ENCODE results near the gene USP47. TPM values are rescaled to one million over a fixed set of nuclear protein-coding genes. Genes with fewer than 3 reads are reported as not detected.

The USP47 gene
- total RNA-seq, 3 donors from 2014 or later (not counting 1 experiment from before 2014, with no cell fraction given): 102 to 108 (median 107) TPM

GRCh38 chr11:12007769-12008737 is 166.3 kb downstream of the USP47 start, which contains the start of gene DKK3:
DKK3 (minus strand) TSS chr11:12008626; CDS start chr11:12008582, 44 bp downstream.
- H3K27ac Mint-ChIP-seq: no peak within 1 kb of the TSS
- H3K4me3 ChIP-seq (ENCODE audit: low read length): peak within 1 kb of the TSS; percentile 24
- no peak for TF ChIP-seq CTCF (IDR thresholded peaks at IDR 0.05)
- DNase-seq (peak in 1 of 2 donors; percentile 38), ATAC-seq (peak in 1 of 3 donors; percentile 52)
- 10% methylated on average over 71 of the region's 71 CpGs for WGBS (ENCODE audit: insufficient coverage)
- H3K9me3 ChIP-seq (ENCODE audit: control insufficient read depth, insufficient read depth, low read length): no peaks in the 10 kb centered on the region
- no peaks in the 10 kb centered on the region for H3K9me3 Mint-ChIP-seq
- intact Hi-C loops (cut with micrococcal nuclease): no loop called here
- peaks cover 38% of the 10 kb centered on the region for H3K27me3 ChIP-seq (ENCODE audit: control insufficient read depth, insufficient read depth, low read length)
- no peaks in the 10 kb centered on the region for H3K36me3 ChIP-seq (ENCODE audit: control insufficient read depth, insufficient read depth, low read length)
- no peaks in the 10 kb centered on the region for H3K36me3 Mint-ChIP-seq
- H3K4me1 Mint-ChIP-seq: peaks cover 0 to 9% of the 10 kb centered on the region in 2 donors
- peak within 1 kb of the TSS; percentile 82 for H3K4me3 Mint-ChIP-seq
- no peak within 1 kb of the TSS for H3K27ac ChIP-seq (ENCODE audit: low read length)
- H3K27me3 Mint-ChIP-seq (ENCODE audit: low read depth in 2 of 2): peaks cover 67 to 83% of the 10 kb centered on the region in 2 donors
- peaks cover 14% of the 10 kb centered on the region for H3K4me1 ChIP-seq (ENCODE audit: control insufficient read depth, insufficient read depth, low read length)

Other genes starting within 250 kb of the USP47 start
- gene GALNT18, start 220.0 kb upstream of the USP47 start, total RNA-seq: under 1 TPM; 0.18 to 0.42 (median 0.38) TPM
- gene DKK3, start 166.7 kb downstream of the USP47 start, total RNA-seq: under 1 TPM in 2 of 3 donors, not detected in 1; 0.16 to 0.70 TPM

All from natural killer cell (primary cell).